ENCODE data around the gene SLC35F3.

SLC35F3 gene

GRCh38 chr1:234219711-234220110 is 315.2 kb downstream of the SLC35F3 start:
- no peak for DNase-seq

- DNase-seq, result no peak
Measured at GRCh38 chr1:234221601-234222000, 317.1 kb downstream of the SLC35F3 start.

DNA sequence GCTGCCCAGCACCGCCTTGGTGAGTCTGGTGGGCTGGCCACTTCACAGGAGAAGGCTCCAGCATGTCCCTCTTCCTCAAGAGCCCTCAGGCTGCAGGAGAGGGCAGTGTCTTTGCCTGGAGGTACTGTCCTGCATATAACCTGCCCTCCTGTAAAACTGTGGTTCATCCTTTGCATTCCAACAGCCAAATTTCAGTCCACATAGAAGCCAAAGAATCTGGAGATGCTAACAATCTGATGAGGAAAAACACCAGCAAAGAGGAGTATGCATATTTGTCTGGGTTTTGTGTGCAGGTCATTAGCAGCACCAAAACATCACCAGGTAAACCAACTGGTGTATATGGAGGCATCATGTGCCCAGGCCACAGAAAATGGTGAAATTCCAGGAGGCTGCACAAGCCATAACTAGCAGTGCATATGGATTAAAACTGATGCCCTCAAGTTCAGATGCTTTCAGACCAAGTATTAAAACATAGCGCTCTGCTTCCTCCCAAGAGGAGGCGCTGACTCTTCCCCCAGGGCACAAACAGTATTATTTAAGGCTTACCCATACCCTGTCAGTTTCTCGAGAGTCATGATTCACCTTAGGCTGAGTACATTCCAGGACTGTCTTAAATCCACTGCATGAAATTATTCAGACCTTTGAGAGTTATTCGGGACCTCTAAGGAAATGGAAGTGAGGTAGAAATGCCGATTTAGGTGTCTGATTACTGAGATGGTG is 318.2 kb downstream of the SLC35F3 start:
- no peak for DNase-seq

- no peak for DNase-seq
Measured at GRCh38 chr1:234226113-234226818, 321.8 kb downstream of the SLC35F3 start.

DNA sequence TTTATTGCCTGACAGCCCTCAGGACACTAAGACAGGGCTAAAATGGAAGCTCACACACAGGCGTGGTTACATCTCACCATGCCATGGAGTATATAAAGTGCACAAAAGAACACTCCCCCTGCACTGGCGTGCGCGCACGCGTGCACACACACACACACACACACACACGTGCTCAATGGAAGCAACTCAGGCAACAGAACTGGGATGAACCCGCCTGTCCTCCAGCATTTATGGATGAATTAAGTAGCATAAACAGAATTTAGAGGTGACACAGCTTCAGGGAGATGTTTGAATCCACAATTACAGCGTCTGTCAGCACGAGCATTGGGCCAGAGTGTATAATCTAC is 322.3 kb downstream of the SLC35F3 start:
- DNase-seq, result no peak

- DNase-seq, result no peak
Measured at GRCh38 chr1:234229581-234230387, 325.3 kb downstream of the SLC35F3 start.

DNA sequence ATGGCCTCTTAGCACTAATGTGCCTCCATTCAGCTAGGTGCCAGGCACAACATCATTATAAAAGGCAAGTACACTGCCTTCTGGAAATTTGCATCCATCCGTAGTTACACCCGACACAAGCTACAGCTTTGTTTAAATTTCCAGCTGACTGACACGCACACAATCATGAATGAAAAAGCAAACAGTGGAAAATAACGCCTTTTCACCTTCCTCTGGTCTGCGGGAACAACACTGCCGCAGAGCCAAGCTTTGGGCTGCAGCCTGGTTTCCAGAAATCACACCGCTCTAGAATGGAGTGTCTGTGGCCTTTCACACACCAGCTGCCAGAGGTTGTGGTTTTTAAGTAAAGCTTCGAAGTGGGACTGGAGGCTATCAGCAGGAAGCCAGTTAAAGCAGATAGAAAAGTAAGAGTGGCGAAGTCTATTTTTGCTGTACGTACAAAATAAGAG is 326.0 kb downstream of the SLC35F3 start:
- DNase-seq, result peak in 1 of 51 donors; percentile 16

- DNase-seq, result no peak
Measured at GRCh38 chr1:234231061-234231892, 326.8 kb downstream of the SLC35F3 start.

GRCh38 chr1:234231893-234232276 is 327.4 kb downstream of the SLC35F3 start:
- DNase-seq, result no peak

- no peak for DNase-seq
Measured at GRCh38 chr1:234234199-234234598, 329.7 kb downstream of the SLC35F3 start.

DNA sequence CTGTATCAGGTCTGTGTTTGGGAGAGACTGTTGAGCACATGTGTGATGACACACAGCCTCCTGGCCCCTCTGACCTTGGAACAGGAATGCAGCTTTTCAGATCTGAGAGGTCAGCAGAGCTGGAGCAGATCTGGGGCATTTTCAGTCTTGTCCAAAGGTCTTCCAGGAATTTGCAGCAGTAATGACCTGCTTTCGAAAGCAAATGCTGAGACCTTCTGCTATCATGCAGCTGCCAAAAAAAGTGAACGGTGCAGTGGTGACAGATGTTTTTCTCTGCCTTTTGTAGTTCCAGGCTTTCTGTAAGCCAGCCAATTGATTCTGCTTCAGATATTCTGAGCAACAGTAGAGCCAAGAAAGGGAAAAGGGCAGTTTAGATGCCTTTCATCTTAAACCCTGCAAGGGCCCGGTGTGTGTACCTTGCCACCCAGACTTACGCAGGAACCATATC is 331.0 kb downstream of the SLC35F3 start:
- no peak for DNase-seq

GRCh38 chr1:234237393-234237792 is 332.9 kb downstream of the SLC35F3 start:
- no peak for DNase-seq

DNA sequence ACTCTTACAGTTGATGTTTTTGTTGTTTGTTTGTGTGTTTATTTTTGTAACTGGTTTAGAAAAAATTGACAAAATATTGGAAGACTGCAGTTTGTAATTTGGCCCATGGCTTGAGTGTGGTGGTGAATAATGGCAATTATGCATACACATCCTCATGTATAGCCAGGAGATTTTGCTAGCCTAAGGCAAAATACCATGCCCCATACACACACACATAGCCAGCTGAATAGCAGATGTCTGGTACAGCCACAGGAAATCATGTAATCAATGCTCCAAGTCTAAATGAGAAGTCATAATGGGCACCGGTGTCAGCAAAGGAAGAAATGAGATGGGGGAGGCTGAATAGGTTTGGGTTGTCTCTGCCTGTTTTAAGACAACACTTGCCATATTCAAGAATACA is 333.6 kb downstream of the SLC35F3 start:
- no peak for DNase-seq

- DNase-seq, result no peak
Measured at GRCh38 chr1:234239515-234239914, 335.0 kb downstream of the SLC35F3 start.

DNA sequence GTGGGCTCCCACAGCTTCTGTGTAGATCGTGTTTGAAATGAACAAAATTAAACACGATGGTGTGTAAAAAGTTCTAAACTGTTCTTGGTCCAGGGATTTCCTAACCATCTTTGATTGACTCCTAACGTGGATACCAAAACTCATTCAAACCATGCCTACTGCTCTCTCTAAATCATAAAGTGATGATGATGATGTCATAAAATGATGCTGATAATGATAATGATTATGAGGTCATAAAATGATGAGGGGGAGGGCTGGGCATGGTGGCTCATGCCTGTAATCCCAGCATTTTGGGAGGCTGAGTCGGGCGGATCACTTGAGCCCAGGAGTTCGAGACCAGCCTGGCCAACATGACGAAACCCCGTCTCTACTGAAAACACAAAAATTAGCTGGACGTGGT is 335.5 kb downstream of the SLC35F3 start:
- DNase-seq, result no peak

DNA sequence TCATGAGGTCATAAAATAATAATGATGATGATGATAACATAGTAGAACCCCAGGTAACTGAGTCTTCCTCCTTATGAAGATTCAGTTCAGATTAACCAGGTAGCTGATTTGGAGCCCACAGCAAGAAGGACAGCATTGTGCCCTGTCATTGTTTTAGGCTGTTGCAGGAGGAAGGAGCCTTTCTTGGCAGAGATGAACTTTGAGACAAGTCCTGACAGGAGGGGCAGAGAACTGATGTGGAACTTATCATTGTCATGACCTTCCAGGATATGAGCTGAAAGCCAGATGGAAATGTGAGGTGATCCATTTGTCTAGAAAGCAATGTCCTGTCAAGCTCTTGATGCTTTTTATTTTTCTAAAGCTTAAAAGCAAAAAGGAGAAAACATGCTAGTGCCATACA is 336.2 kb downstream of the SLC35F3 start:
- no peak for DNase-seq

- no peak for DNase-seq
Measured at GRCh38 chr1:234241941-234242490, 337.5 kb downstream of the SLC35F3 start.

- no peak for DNase-seq
Measured at GRCh38 chr1:234243521-234244260, 339.2 kb downstream of the SLC35F3 start.

GRCh38 chr1:234244482-234244881 is 340.0 kb downstream of the SLC35F3 start:
- DNase-seq, result no peak

DNA sequence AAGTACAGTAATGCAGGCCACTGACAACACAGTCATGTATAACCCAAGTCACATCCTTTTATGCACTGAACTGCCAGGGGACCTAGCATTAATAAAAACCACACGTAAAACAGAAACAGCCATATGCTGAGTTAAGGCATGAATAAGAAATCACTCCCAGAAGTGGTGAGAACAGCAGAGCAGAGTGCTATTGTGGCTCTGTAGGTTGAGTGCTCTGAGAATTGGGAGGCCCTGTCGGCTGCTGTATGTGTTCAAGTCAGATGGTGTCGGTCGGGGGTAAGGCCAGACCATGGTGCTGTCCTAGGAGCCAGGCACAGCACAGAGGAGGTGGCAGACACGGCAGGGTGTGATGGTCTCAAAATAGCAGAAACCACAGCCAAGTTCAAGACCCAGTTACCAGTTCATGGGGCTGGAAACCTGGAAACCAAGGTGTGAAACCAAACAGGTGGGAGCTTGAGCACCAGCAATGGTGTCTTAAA is 342.2 kb downstream of the SLC35F3 start:
- no peak for DNase-seq

All from hypothalamus (tissue), 51 donors.